Endothelial cell of umbilical vein (primary cell): ENCODE results near the gene OTOGL. TPM values are rescaled to one million over a fixed set of nuclear protein-coding genes. Genes with fewer than 3 reads are reported as not detected.

Experiments used
- BruUV-seq: library from RNA; stranded (reverse); fragments of 400-500 nt; replicated peaks from 2 replicates; lab custom pipeline; 2021; lab: Mats Ljungman, UMichigan
- CTCF ChIA-PET: fragments of 300-600, 350-600 bp; sonication (Branson Sonifier 250); formaldehyde crosslinking; loops from one replicate; lab custom pipeline; 2021; ENCODE audit warnings: antibody characterized with exemption, inconsistent platforms; lab: Charles Lee
- POLR2A ChIA-PET: fragments of 300-600, 350-600 bp; sonication (Branson Sonifier 250); formaldehyde crosslinking; loops from one replicate; lab custom pipeline; 2021; ENCODE audit warnings: antibody characterized with exemption, inconsistent platforms; lab: Charles Lee
- DNase-seq: peaks from one replicate; pipeline ENCODE4 v3.0.0-alpha.2; 2011; ENCODE audit warnings: low read depth, low spot score
- FAIRE-seq: peaks from 2 replicates; lab custom pipeline; 2011; peaks lifted over from hg19 to GRCh38; lab: Jason Lieb, UNC
- H2AFZ ChIP-seq: 2 replicates; pipeline ENCODE4 v1.6.0; 2012; ENCODE audit warnings: low read depth, low read length, control low read depth, inconsistent platforms
- H3K27ac ChIP-seq: 2 replicates; pipeline ENCODE4 v1.5.1; 2011; ENCODE audit warnings: low read depth, mild to moderate bottlenecking, control low read depth, low read length, moderate library complexity; ENCODE audit not compliant: insufficient read depth
- H3K27me3 ChIP-seq, 2 experiments: 2 replicates each; pipeline versions ENCODE4 v1.6.0 to v1.6.1; 2011; ENCODE audit warnings: low read length in 2 of 2, mixed read lengths in 1 of 2; ENCODE audit not compliant: control insufficient read depth in 2 of 2, insufficient read depth in 2 of 2
- H3K36me3 ChIP-seq, 2 experiments: 2 replicates in 1 of 2; 3 replicates in 1 of 2; pipeline ENCODE4 v1.5.1; 2011; ENCODE audit warnings: low read length in 2 of 2, mild to moderate bottlenecking in 1 of 2, moderate library complexity in 1 of 2; ENCODE audit not compliant: control insufficient read depth in 2 of 2, insufficient read depth in 2 of 2; ENCODE audit errors: extremely low read depth in 1 of 2
- H3K4me1 ChIP-seq: 3 replicates; pipeline ENCODE4 v1.5.1; 2011; ENCODE audit warnings: mild to moderate bottlenecking, low read length; ENCODE audit not compliant: control insufficient read depth, insufficient read depth; ENCODE audit errors: extremely low read depth
- H3K4me2 ChIP-seq: 2 replicates; pipeline ENCODE4 v1.6.1; 2011; ENCODE audit warnings: low read length, control low read depth, mixed read lengths; ENCODE audit not compliant: insufficient read depth
- H3K4me3 ChIP-seq, 3 experiments: fragments of 200-600 bp in 1 of 3; sonication (generic), shearing (Covaris generic) in 1 of 3; replicated peaks in 1 of 3; 2 replicates each; pipeline ENCODE4 v1.5.1; 2011 to 2016; ENCODE audit warnings: control low read depth in 3 of 3, low read length in 3 of 3, mild to moderate bottlenecking in 2 of 3, inconsistent platforms in 1 of 3, low read depth in 1 of 3, moderate library complexity in 1 of 3; ENCODE audit not compliant: insufficient read depth in 1 of 3
- H3K79me2 ChIP-seq: 2 replicates; pipeline ENCODE4 v1.6.0; 2012; ENCODE audit warnings: low read length, inconsistent platforms; ENCODE audit not compliant: control insufficient read depth, insufficient read depth
- H3K9ac ChIP-seq: replicated peaks from 2 replicates; pipeline ENCODE3; 2011; ENCODE audit warnings: low read length, control low read depth; ENCODE audit not compliant: insufficient read depth; ENCODE audit errors: extremely low read depth
- H3K9me1 ChIP-seq: replicated peaks from 3 replicates; pipeline ENCODE4 v1.6.0; 2011; ENCODE audit warnings: mild to moderate bottlenecking, low read length; ENCODE audit not compliant: control insufficient read depth, insufficient read depth; ENCODE audit errors: extremely low read depth
- H3K9me3 ChIP-seq: replicated peaks from 2 replicates; pipeline ENCODE4 v1.5.1; 2012; ENCODE audit warnings: low read length, inconsistent platforms; ENCODE audit not compliant: control insufficient read depth, insufficient read depth
- H4K20me1 ChIP-seq: replicated peaks from 2 replicates; pipeline ENCODE3; 2011; ENCODE audit warnings: mild to moderate bottlenecking, low read length; ENCODE audit not compliant: control insufficient read depth, insufficient read depth; ENCODE audit errors: extremely low read depth
- CTCF ChIP-seq, 2 donors: IDR thresholded peaks; 1 replicate in 1 of 2; 2 replicates in 1 of 2; pipeline ENCODE4 v1.5.1; 2011; ENCODE audit warnings: low read length in 2 of 2, mild to moderate bottlenecking in 2 of 2, moderate library complexity in 2 of 2, control low read depth in 1 of 2, inconsistent platforms in 1 of 2, low read depth in 1 of 2; ENCODE audit not compliant: insufficient read depth in 1 of 2; ENCODE audit errors: extremely low read depth in 1 of 2
- EZH2 ChIP-seq: IDR thresholded peaks from 2 replicates; pipeline ENCODE4 v1.6.1; 2012; ENCODE audit warnings: borderline replicate concordance, low read depth, mild to moderate bottlenecking, moderate library complexity, low read length, inconsistent platforms; ENCODE audit not compliant: severe bottlenecking
- FOS ChIP-seq: IDR thresholded peaks from 2 replicates; pipeline ENCODE4 v1.6.1; 2011; ENCODE audit warnings: mild to moderate bottlenecking, low read length, moderate library complexity, borderline replicate concordance; ENCODE audit not compliant: insufficient read depth
- GATA2 ChIP-seq: IDR thresholded peaks from 2 replicates; pipeline ENCODE4 v1.7.0; 2011; ENCODE audit warnings: low read depth, mild to moderate bottlenecking, moderate library complexity, mixed read lengths, low read length; ENCODE audit not compliant: insufficient read length, insufficient read depth
- JUN ChIP-seq: IDR thresholded peaks from 2 replicates; pipeline ENCODE4 v1.6.1; 2011; ENCODE audit warnings: borderline replicate concordance, low read depth; ENCODE audit not compliant: insufficient read length, insufficient read depth
- MAX ChIP-seq: IDR thresholded peaks from 2 replicates; pipeline ENCODE4 v1.6.1; 2011; ENCODE audit not compliant: insufficient read depth, insufficient read length
- MYC ChIP-seq: IDR thresholded peaks from one replicate; pipeline ENCODE4 v1.6.1; 2011; ENCODE audit warnings: mild to moderate bottlenecking, low read depth, low read length
- POLR2A ChIP-seq: IDR thresholded peaks from 2 replicates; pipeline ENCODE4 v1.6.1; 2012; ENCODE audit warnings: low read depth, mild to moderate bottlenecking, control low read depth, low read length
- POLR2AphosphoS5 ChIP-seq: IDR thresholded peaks from 2 replicates; pipeline ENCODE4 v1.6.1; 2012; ENCODE audit warnings: low read depth, mild to moderate bottlenecking, control low read depth, low read length, moderate library complexity; ENCODE audit not compliant: insufficient read depth
- dilution Hi-C: fragments of 300-500 bp; cut with MboI; formaldehyde crosslinking; loops from one replicate; pipeline ENCODE4 v1.15.0; 2019; ENCODE audit warnings: low sequenced_read_pairs; ENCODE audit not compliant: extremely low pct_ligation_motif_present
- intact Hi-C: fragments of 100-400 bp; cut with micrococcal nuclease; formaldehyde crosslinking; loops from one replicate; pipeline ENCODE4 v1.10.0; 2022
- polyA plus RNA-seq, 4 experiments: library from polyadenylated mRNA; depleted of rRNA in 3 of 4; stranded (reverse) in 3 of 4; unstranded in 1 of 4; fragments of >200 nt; gene quantifications; 2 replicates each; pipeline versions ENCODE4 v1.2.1 to v1.2.3, GENCODE V29; 2011 to 2012; ENCODE audit warnings: missing spikeins in 1 of 4
- total RNA-seq: library from RNA; stranded (reverse); gene quantifications from 2 replicates; pipeline ENCODE4 v1.2.3, GENCODE V29; 2021

The OTOGL gene
- total and polyA plus RNA-seq, 2 donors (not counting 3 experiments of a cell fraction or from before 2014, with no cell fraction given), result 1.4 to 2.0 TPM

GRCh38 chr12:80277732-80278131, 178.4 kb downstream of the OTOGL start:
- dilution Hi-C loops, result no loop called here
- no peaks in the 10 kb centered on the region for H3K36me3 ChIP-seq
- no peak overlapping the region for H3K4me3 ChIP-seq
- no peak overlapping the region for H3K27ac ChIP-seq
- POLR2A ChIA-PET, result no interaction called here
- CTCF ChIA-PET, result interaction anchor here (1.4 to 2.5 kb wide), 3 partner anchors 36 to 82 kb away, joined by 3 to 23 read pairs (median 6); no protein-coding TSS in a partner anchor
- H3K9ac ChIP-seq, result no peak overlapping the region
- no peaks in the 10 kb centered on the region for H3K4me1 ChIP-seq
- no peaks in the 10 kb centered on the region for H4K20me1 ChIP-seq
- H3K9me3 ChIP-seq, result no peaks in the 10 kb centered on the region
- no TSS peak for BruUV-seq
- H3K79me2 ChIP-seq, result no peaks in the 10 kb centered on the region
- TF ChIP-seq FOS (no peak), GATA2 (no peak), POLR2A (no peak), CTCF (IDR thresholded peaks at IDR 0.05; ENCODE audit: extremely low read depth in 1 of 2, insufficient read depth in 1 of 2, low read depth in 1 of 2, low read length in 2 of 2) (no peak), JUN (no peak), EZH2 (no peak), POLR2AphosphoS5 (no peak), MAX (no peak), MYC (no peak)
- no peak for DNase-seq
- no peaks in the 10 kb centered on the region for H3K27me3 ChIP-seq
- FAIRE-seq, result no peak
- H3K9me1 ChIP-seq, result no peaks in the 10 kb centered on the region
- intact Hi-C loops, result no loop called here
- no peak overlapping the region for H3K4me2 ChIP-seq
- H2AFZ ChIP-seq, result no peak overlapping the region
